ENCODE data around the gene MAD1L1. TPM values are rescaled to one million over a fixed set of nuclear protein-coding genes. Genes with fewer than 3 reads are reported as not detected.

The MAD1L1 gene
- total RNA-seq, 1 experiment from 2014 or later: 38.5 TPM

DNA sequence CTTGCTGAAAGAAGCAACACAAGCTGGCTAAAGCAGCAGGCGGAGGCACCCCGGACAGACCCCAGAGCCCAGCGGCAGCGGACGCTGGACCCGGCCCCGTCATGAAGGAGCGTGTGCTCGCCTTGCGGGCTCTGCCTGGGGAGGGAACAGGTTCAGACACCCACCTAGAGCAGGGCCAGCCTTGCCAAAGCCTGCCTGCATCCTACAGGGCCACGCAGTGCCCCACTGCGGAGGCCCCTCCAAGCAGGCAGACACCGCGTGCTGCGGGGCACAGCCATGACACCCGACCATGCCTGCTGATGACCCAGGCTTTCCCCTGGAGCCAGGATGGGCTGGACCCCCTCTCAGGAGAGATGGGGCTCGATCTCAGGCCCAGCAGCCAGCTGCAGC lies 91.7 kb downstream of the MAD1L1 start:
- Histone ChIP-seq H3K79me2 (ENCODE audit: insufficient read depth, low read length) (no peaks in the 10 kb centered on the region), H4K20me1 (ENCODE audit: insufficient read depth) (no peaks in the 10 kb centered on the region), H3K4me1 (ENCODE audit: control insufficient read depth in 1 of 2, insufficient read depth in 2 of 2, low read length in 2 of 2) (no peaks in the 10 kb centered on the region), H3K9ac (ENCODE audit: low read length) (no peak overlapping the region), H3K36me3 (ENCODE audit: control insufficient read depth in 1 of 2, insufficient read depth in 2 of 2, low read length in 2 of 2) (peaks cover 0 to 10% of the 10 kb centered on the region in 2 experiments; a peak in 1 of 4 replicates), H3K9me2 (ENCODE audit: insufficient read depth) (no peaks in the 10 kb centered on the region), H3K4me3 (replicated peaks in 1 of 2; ENCODE audit: low read depth in 1 of 2, low read length in 2 of 2) (no peak overlapping the region), H3K9me3 (ENCODE audit: control insufficient read depth in 1 of 2, insufficient read depth in 1 of 2, low read depth in 1 of 2, low read length in 2 of 2) (no peaks in the 10 kb centered on the region), H3K4me2 (ENCODE audit: low read length) (no peak overlapping the region), H3K27ac (ENCODE audit: low read depth, low read length) (no peak overlapping the region), H2AFZ (ENCODE audit: low read depth, low read length, poor library complexity, severe bottlenecking) (no peak overlapping the region), H3K27me3 (ENCODE audit: insufficient read depth, low read length) (no peaks in the 10 kb centered on the region)
- DNase-seq (ENCODE audit: low read depth, low spot score): no peak
- ChIA-PET RAD21 (ENCODE audit: low non-redundant PET in 1 of 2, low total read pairs in 2 of 2, uncharacterized antibody in 2 of 2, unreplicated experiment in 2 of 2) (no interaction called here), POLR2A (no interaction called here), CTCF (no interaction called here)
- BruUV-seq (replicated peaks): no TSS peak
- intact Hi-C loops (cut with micrococcal nuclease): no loop called here
- TF ChIP-seq CEBPB (IDR thresholded peaks at IDR 0.05; ENCODE audit: low read depth): no peak
- no peak for TF ChIP-seq YY1 (IDR thresholded peaks at IDR 0.05; ENCODE audit: extremely low read depth, insufficient replicate concordance, low read depth, low read length)
- no peak for TF ChIP-seq REST (IDR thresholded peaks at IDR 0.05; ENCODE audit: low read depth)
- no peak for ATAC-seq

DNA sequence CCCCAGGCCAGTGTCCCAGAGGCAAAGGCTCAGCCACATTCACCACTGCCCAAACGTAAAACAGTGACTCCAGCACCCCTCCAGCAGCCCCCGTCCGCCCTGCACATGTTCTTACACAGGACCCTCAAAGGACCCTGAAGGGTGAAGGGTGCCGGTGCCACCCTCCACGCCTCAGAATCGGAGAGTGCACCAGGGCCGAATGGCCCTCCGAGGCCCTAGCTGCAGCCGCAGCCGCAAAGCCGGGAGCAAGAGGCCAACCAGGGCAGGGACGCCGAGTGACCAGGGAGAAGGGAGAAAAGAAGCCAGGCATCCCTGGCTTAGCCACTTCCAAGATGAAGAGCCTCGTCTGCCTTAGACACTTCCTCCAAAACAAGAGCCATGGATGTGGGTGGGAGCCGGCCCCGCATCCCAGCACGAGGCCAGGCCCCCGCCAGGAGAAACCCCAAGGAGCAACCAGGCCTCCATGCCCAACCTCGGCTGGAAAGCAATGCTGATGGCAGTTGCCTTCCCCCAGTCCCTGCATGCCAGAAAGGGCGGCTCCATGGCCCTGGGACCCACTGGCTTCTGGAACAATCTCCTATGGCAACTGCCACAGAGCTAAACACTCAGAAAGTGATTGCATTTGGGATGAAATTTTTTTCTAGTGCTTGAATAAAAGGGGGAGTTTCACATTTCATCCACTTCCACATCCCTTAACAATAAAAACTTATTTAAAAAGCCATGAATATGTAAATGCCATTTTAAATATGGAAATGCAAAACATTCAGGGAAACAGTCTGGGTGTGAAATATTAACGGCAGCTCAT lies 92.3 kb downstream of the MAD1L1 start:
- CTCF ChIA-PET: no interaction called here
- no TSS peak for BruUV-seq (replicated peaks)
- POLR2A ChIA-PET: no interaction called here
- no peak for TF ChIP-seq EZH2 (IDR thresholded peaks at IDR 0.05)
- TF ChIP-seq, protein P1, sequence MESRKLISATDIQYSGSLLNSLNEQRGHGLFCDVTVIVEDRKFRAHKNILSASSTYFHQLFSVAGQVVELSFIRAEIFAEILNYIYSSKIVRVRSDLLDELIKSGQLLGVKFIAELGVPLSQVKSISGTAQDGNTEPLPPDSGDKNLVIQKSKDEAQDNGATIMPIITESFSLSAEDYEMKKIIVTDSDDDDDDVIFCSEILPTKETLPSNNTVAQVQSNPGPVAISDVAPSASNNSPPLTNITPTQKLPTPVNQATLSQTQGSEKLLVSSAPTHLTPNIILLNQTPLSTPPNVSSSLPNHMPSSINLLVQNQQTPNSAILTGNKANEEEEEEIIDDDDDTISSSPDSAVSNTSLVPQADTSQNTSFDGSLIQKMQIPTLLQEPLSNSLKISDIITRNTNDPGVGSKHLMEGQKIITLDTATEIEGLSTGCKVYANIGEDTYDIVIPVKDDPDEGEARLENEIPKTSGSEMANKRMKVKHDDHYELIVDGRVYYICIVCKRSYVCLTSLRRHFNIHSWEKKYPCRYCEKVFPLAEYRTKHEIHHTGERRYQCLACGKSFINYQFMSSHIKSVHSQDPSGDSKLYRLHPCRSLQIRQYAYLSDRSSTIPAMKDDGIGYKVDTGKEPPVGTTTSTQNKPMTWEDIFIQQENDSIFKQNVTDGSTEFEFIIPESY (IDR thresholded peaks at IDR 0.05; ENCODE audit: extremely low read depth, insufficient replicate concordance, low read length): no peak
- TF ChIP-seq YY1 (IDR thresholded peaks at IDR 0.05; ENCODE audit: extremely low read depth, insufficient replicate concordance, low read depth, low read length): no peak
- no peak for TF ChIP-seq TCF7L2 (IDR thresholded peaks at IDR 0.05; ENCODE audit: borderline replicate concordance, extremely low read depth, insufficient read depth, insufficient read length)
- TF ChIP-seq, protein P2, sequence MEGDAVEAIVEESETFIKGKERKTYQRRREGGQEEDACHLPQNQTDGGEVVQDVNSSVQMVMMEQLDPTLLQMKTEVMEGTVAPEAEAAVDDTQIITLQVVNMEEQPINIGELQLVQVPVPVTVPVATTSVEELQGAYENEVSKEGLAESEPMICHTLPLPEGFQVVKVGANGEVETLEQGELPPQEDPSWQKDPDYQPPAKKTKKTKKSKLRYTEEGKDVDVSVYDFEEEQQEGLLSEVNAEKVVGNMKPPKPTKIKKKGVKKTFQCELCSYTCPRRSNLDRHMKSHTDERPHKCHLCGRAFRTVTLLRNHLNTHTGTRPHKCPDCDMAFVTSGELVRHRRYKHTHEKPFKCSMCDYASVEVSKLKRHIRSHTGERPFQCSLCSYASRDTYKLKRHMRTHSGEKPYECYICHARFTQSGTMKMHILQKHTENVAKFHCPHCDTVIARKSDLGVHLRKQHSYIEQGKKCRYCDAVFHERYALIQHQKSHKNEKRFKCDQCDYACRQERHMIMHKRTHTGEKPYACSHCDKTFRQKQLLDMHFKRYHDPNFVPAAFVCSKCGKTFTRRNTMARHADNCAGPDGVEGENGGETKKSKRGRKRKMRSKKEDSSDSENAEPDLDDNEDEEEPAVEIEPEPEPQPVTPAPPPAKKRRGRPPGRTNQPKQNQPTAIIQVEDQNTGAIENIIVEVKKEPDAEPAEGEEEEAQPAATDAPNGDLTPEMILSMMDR (IDR thresholded peaks at IDR 0.05 in 2 of 3, conservative IDR thresholded peaks at IDR 0.05 in 1 of 3; ENCODE audit: borderline replicate concordance in 1 of 3, insufficient read depth in 1 of 3, low read depth in 2 of 3, low read length in 2 of 3): no peak
- no peak for TF ChIP-seq EGR1 (IDR thresholded peaks at IDR 0.05; ENCODE audit: low read depth)
- TF ChIP-seq EZH2phosphoT487 (IDR thresholded peaks at IDR 0.05; ENCODE audit: borderline replicate concordance): no peak

More for the DNA sequence above, 92.3 kb downstream of the MAD1L1 start:
- Histone ChIP-seq H2AFZ (ENCODE audit: low read depth, low read length, poor library complexity, severe bottlenecking) (no peak overlapping the region), H3K4me3 (replicated peaks in 1 of 2; ENCODE audit: low read depth in 1 of 2, low read length in 2 of 2) (no peak overlapping the region), H3K9me3 (ENCODE audit: control insufficient read depth in 1 of 2, insufficient read depth in 1 of 2, low read depth in 1 of 2, low read length in 2 of 2) (no peaks in the 10 kb centered on the region), H3K9ac (ENCODE audit: low read length) (no peak overlapping the region), H3K4me1 (ENCODE audit: control insufficient read depth in 1 of 2, insufficient read depth in 2 of 2, low read length in 2 of 2) (no peaks in the 10 kb centered on the region), H3K79me2 (ENCODE audit: insufficient read depth, low read length) (no peaks in the 10 kb centered on the region), H3K36me3 (ENCODE audit: control insufficient read depth in 1 of 2, insufficient read depth in 2 of 2, low read length in 2 of 2) (peaks cover 0 to 7% of the 10 kb centered on the region in 2 experiments; a peak in 1 of 4 replicates), H3K27ac (ENCODE audit: low read depth, low read length) (no peak overlapping the region), H3K9me2 (ENCODE audit: insufficient read depth) (no peaks in the 10 kb centered on the region), H3K27me3 (ENCODE audit: insufficient read depth, low read length) (no peaks in the 10 kb centered on the region), H4K20me1 (ENCODE audit: insufficient read depth) (no peaks in the 10 kb centered on the region), H3K4me2 (ENCODE audit: low read length) (no peak overlapping the region)
- ATAC-seq (no peak), DNase-seq (ENCODE audit: low read depth, low spot score) (no peak)
- intact Hi-C loops (cut with micrococcal nuclease): no loop called here
- RAD21 ChIA-PET (ENCODE audit: low non-redundant PET in 1 of 2, low total read pairs in 2 of 2, uncharacterized antibody in 2 of 2, unreplicated experiment in 2 of 2): no interaction called here
